Sigmoid colon (tissue), 7 donors: Measurements from ENCODE around the gene NELFA. TPM values are rescaled to one million over a fixed set of nuclear protein-coding genes. Genes with fewer than 3 reads are reported as not detected.
"Not testable (repeated sequence)": the region's sequence is repeated elsewhere in the genome, so short reads cannot be mapped to it uniquely, and the experiment has no call there.

ENCODE experiments used
- DNase-seq: peaks from one replicate; pipeline ENCODE4 v3.0.0-alpha.2; 2019
- H3K27ac ChIP-seq, 4 donors: fragments of 200-600 bp; sonication (generic); one replicate each; pipeline ENCODE4 v1.5.1; 2016 to 2019; ENCODE audit warnings: mild to moderate bottlenecking in 1 of 4
- H3K27me3 ChIP-seq, 3 donors: fragments of 200-600 bp; sonication (generic); one replicate each; pipeline ENCODE4 v1.5.1; 2019; ENCODE audit warnings: mild to moderate bottlenecking in 1 of 3
- H3K36me3 ChIP-seq, 4 donors: fragments of 200-600 bp; sonication (generic); one replicate each; pipeline ENCODE4 v1.5.1; 2016 to 2019
- H3K4me1 ChIP-seq, 4 donors: fragments of 200-600 bp; sonication (generic); one replicate each; pipeline ENCODE4 v1.5.1; 2017 to 2019
- H3K4me3 ChIP-seq, 4 donors: fragments of 200-600 bp; sonication (generic); one replicate each; pipeline ENCODE4 v1.5.1; 2017 to 2019; ENCODE audit warnings: mild to moderate bottlenecking in 2 of 4, moderate library complexity in 1 of 4
- H3K9me3 ChIP-seq, 4 donors: fragments of 200-600 bp in 3 of 4; sonication (generic) in 3 of 4; one replicate each; pipeline versions ENCODE4 v1.5.1 to v1.6.1; 2013 to 2019
- CTCF ChIP-seq, 4 experiments: fragments of 450-650 bp in 3 of 4; fragments of 200-600 bp in 1 of 4; IDR thresholded peaks; one replicate each; pipeline ENCODE4 v1.5.1; 2016 to 2019; ENCODE audit warnings: antibody characterized with exemption in 4 of 4, mild to moderate bottlenecking in 3 of 4, moderate library complexity in 2 of 4
- EP300 ChIP-seq, 4 donors: sonication (generic); formaldehyde crosslinking; IDR thresholded peaks; one replicate each; pipeline ENCODE4 v1.6.1; 2017; ENCODE audit warnings: antibody characterized with exemption in 4 of 4
- POLR2A ChIP-seq, 2 donors: fragments of 450-650 bp; IDR thresholded peaks; one replicate each; pipeline ENCODE4 v1.6.1; 2016; ENCODE audit warnings: antibody characterized with exemption in 2 of 2, mild to moderate bottlenecking in 2 of 2, moderate library complexity in 2 of 2
- POLR2AphosphoS5 ChIP-seq, 4 donors: sonication (generic); formaldehyde crosslinking; IDR thresholded peaks; one replicate each; pipeline ENCODE4 v1.6.1; 2017; ENCODE audit warnings: antibody characterized with exemption in 4 of 4
- WGBS, 2 donors: extraction: QIAGEN DNeasy Blood & Tissue Kit; methylation state at CpG; one replicate each; pipeline ENCODE4 v1.1.7; 2013; 5-methylcytosine and 5-hydroxymethylcytosine counted together
- intact Hi-C: fragments of 100-400 bp; cut with DNase I; formaldehyde crosslinking; loops from one replicate; pipeline ENCODE4 v1.15.1; 2023
- polyA plus RNA-seq, 3 donors: library from polyadenylated mRNA; stranded (reverse); fragments of 200-250 nt; gene quantifications; one replicate each; pipeline ENCODE4 v1.2.3, GENCODE V29; 2013
- total RNA-seq, 4 donors: library from RNA; depleted of rRNA; stranded (reverse); fragments of >200 nt; gene quantifications; one replicate each; pipeline ENCODE4 v1.1.0, GENCODE V29; 2016
- donor health status: healthy with polysubstance abuse.
- donor health status: Bipolar disorder and iron deficiency.
- donor health status: healthy.

Gene NELFA
- total and polyA plus RNA-seq, 7 donors, result 13.8 to 27.4 (median 15.3) TPM

- Histone ChIP-seq H3K4me3 (no peak overlapping the region), H3K4me1 (peaks cover 0 to 33% (median 22%) of the 10 kb centered on the region in 4 donors), H3K9me3 (no peaks in the 10 kb centered on the region), H3K27me3 (no peaks in the 10 kb centered on the region), H3K36me3 (peaks cover 0 to 14% (median 0%) of the 10 kb centered on the region in 4 donors), H3K27ac (no peak overlapping the region)
- WGBS, 2 donors, result 95% methylated on average over 7 of the region's 7 CpGs
- DNase-seq, result no peak
- intact Hi-C loops, result no loop called here
- TF ChIP-seq EP300 (IDR thresholded peaks at IDR 0.05) (no peak), POLR2AphosphoS5 (IDR thresholded peaks at IDR 0.05) (no peak), CTCF (IDR thresholded peaks at IDR 0.05) (no peak), POLR2A (IDR thresholded peaks at IDR 0.05) (no peak)
These were observed 2.4 kb downstream of the NELFA start for GRCh38 chr4:2006367-2006766.

GRCh38 chr4:2003361-2003760, 5.4 kb downstream of the NELFA start:
- Histone ChIP-seq H3K36me3 (peaks cover 0 to 14% (median 0%) of the 10 kb centered on the region in 4 donors), H3K4me1 (peaks cover 0 to 23% (median 15%) of the 10 kb centered on the region in 4 donors)
- H3K27me3 ChIP-seq, H3K9me3 ChIP-seq, H3K27ac ChIP-seq, intact Hi-C loops, DNase-seq, H3K4me3 ChIP-seq: not testable (repeated sequence)
- whole genome bisulfite sequencing, 2 donors, result 96 to 98% methylated on average over 2 of the region's 2 CpGs

GRCh38 chr4:1999308-1999707, 9.5 kb downstream of the NELFA start:
- H3K36me3 ChIP-seq, result peaks cover 0 to 12% (median 0%) of the 10 kb centered on the region in 4 donors
- 93 to 98% methylated on average over 4 of the region's 4 CpGs for WGBS, 2 donors

GRCh38 chr4:1998296-1998695, 10.5 kb downstream of the NELFA start:
- WGBS, 2 donors, result 38 to 81% methylated on average over 7 of the region's 7 CpGs
- peaks cover 0 to 3% (median 0%) of the 10 kb centered on the region in 4 donors for H3K9me3 ChIP-seq
- H3K27ac ChIP-seq, result no peak overlapping the region
- DNase-seq, result no peak
- H3K36me3 ChIP-seq, result peaks cover 0 to 2% (median 0%) of the 10 kb centered on the region in 4 donors
- intact Hi-C loops, result no loop called here
- TF ChIP-seq EP300 (IDR thresholded peaks at IDR 0.05) (no peak), POLR2AphosphoS5 (IDR thresholded peaks at IDR 0.05) (no peak), CTCF (IDR thresholded peaks at IDR 0.05) (no peak), POLR2A (IDR thresholded peaks at IDR 0.05) (no peak)
- H3K4me3 ChIP-seq, result no peak overlapping the region
- no peaks in the 10 kb centered on the region for H3K27me3 ChIP-seq
- H3K4me1 ChIP-seq, result no peaks in the 10 kb centered on the region

More at GRCh38 chr4:1999308-1999707, 9.5 kb downstream of the NELFA start:
- H3K4me3 ChIP-seq, H3K4me1 ChIP-seq, intact Hi-C loops, H3K9me3 ChIP-seq, DNase-seq, H3K27ac ChIP-seq, H3K27me3 ChIP-seq: not testable (repeated sequence)

- H3K4me3 ChIP-seq, result no peak overlapping the region
- 91 to 95% methylated on average over 4 of the region's 4 CpGs for WGBS, 2 donors
- H3K9me3 ChIP-seq, result peaks cover 0 to 3% (median 0%) of the 10 kb centered on the region in 4 donors
- H3K4me1 ChIP-seq, result no peaks in the 10 kb centered on the region
- H3K27ac ChIP-seq, result no peak overlapping the region
- no peak for DNase-seq
- H3K27me3 ChIP-seq, result no peaks in the 10 kb centered on the region
- no peaks in the 10 kb centered on the region for H3K36me3 ChIP-seq
- no peak for TF ChIP-seq CTCF (IDR thresholded peaks at IDR 0.05)
- TF ChIP-seq EP300 (IDR thresholded peaks at IDR 0.05), result no peak
- no peak for TF ChIP-seq POLR2A (IDR thresholded peaks at IDR 0.05)
- TF ChIP-seq POLR2AphosphoS5 (IDR thresholded peaks at IDR 0.05), result no peak
- intact Hi-C loops, result no loop called here
These were observed 11.1 kb downstream of the NELFA start for GRCh38 chr4:1997712-1998111.
